AG04450 (cell line): ENCODE data around the gene HYDIN. TPM values are rescaled to one million over a fixed set of nuclear protein-coding genes. Genes with fewer than 3 reads are reported as not detected.
"Not testable (repeated sequence)": the region's sequence is repeated elsewhere in the genome, so short reads cannot be mapped to it uniquely, and the experiment has no call there.

Source experiments
- CTCF ChIA-PET: fragments of 300-600, 350-600 bp; formaldehyde crosslinking; extraction: SDS; loops from one replicate; lab custom pipeline; 2022; ENCODE audit warnings: antibody characterized with exemption, inconsistent platforms; lab: Charles Lee
- POLR2A ChIA-PET: fragments of 350-600 bp; formaldehyde crosslinking; extraction: SDS; loops from one replicate; lab custom pipeline; 2021; ENCODE audit warnings: antibody characterized with exemption, inconsistent platforms; lab: Yijun Ruan, JAX
- DNase-seq: peaks from one replicate; pipeline ENCODE4 v3.0.0-alpha.2; 2011; ENCODE audit warnings: low read depth, low spot score
- H3K27ac ChIP-seq: one replicate; pipeline ENCODE4 v1.5.1; 2012; ENCODE audit warnings: low read depth, low read length, control low read depth
- H3K27me3 ChIP-seq: one replicate; pipeline ENCODE4 v1.6.0; 2012; ENCODE audit warnings: low read length; ENCODE audit not compliant: control insufficient read depth, insufficient read depth
- H3K4me3 ChIP-seq: 2 replicates; pipeline ENCODE4 v1.5.1; 2011; ENCODE audit warnings: mild to moderate bottlenecking, low read depth, low read length, control low read depth
- H3K9me3 ChIP-seq: 2 replicates; pipeline ENCODE4 v1.5.1; 2012; ENCODE audit warnings: low read length; ENCODE audit not compliant: control insufficient read depth, insufficient read depth
- polyA plus RNA-seq: library from polyadenylated mRNA; depleted of rRNA; stranded (reverse); fragments of >200 nt; gene quantifications from 2 replicates; pipeline ENCODE4 v1.2.3, GENCODE V29; 2011

The HYDIN gene
- polyA plus RNA-seq, 1 experiment, result 0.95 TPM

- POLR2A ChIA-PET, H3K4me3 ChIP-seq, H3K27me3 ChIP-seq, H3K27ac ChIP-seq, CTCF ChIA-PET, H3K9me3 ChIP-seq, DNase-seq: not testable (repeated sequence)
Observed at GRCh38 chr16:70960169-70960568, 270.4 kb downstream of the HYDIN start.

- H3K9me3 ChIP-seq, H3K27me3 ChIP-seq, POLR2A ChIA-PET, CTCF ChIA-PET, H3K27ac ChIP-seq, DNase-seq, H3K4me3 ChIP-seq: not testable (repeated sequence)
Observed at GRCh38 chr16:70954922-70955321, 275.6 kb downstream of the HYDIN start.

GRCh38 chr16:70953824-70954223, 276.7 kb downstream of the HYDIN start:
- H3K27me3 ChIP-seq, H3K9me3 ChIP-seq, POLR2A ChIA-PET, DNase-seq, CTCF ChIA-PET, H3K27ac ChIP-seq, H3K4me3 ChIP-seq: not testable (repeated sequence)

- CTCF ChIA-PET, H3K27me3 ChIP-seq, POLR2A ChIA-PET, H3K9me3 ChIP-seq, DNase-seq, H3K4me3 ChIP-seq, H3K27ac ChIP-seq: not testable (repeated sequence)
Observed at GRCh38 chr16:70943551-70943950, 287.0 kb downstream of the HYDIN start.

GRCh38 chr16:70939690-70940359, 290.7 kb downstream of the HYDIN start:
- H3K27me3 ChIP-seq, CTCF ChIA-PET, H3K9me3 ChIP-seq, DNase-seq, H3K4me3 ChIP-seq, H3K27ac ChIP-seq, POLR2A ChIA-PET: not testable (repeated sequence)

GRCh38 chr16:70936781-70937525, 293.6 kb downstream of the HYDIN start:
- POLR2A ChIA-PET, CTCF ChIA-PET, H3K27ac ChIP-seq, H3K9me3 ChIP-seq, DNase-seq, H3K4me3 ChIP-seq, H3K27me3 ChIP-seq: not testable (repeated sequence)

GRCh38 chr16:70935325-70935724, 295.2 kb downstream of the HYDIN start:
- H3K27ac ChIP-seq, POLR2A ChIA-PET, H3K9me3 ChIP-seq, H3K27me3 ChIP-seq, H3K4me3 ChIP-seq, DNase-seq, CTCF ChIA-PET: not testable (repeated sequence)

- H3K4me3 ChIP-seq, H3K27ac ChIP-seq, H3K9me3 ChIP-seq, H3K27me3 ChIP-seq, POLR2A ChIA-PET, DNase-seq, CTCF ChIA-PET: not testable (repeated sequence)
Observed at GRCh38 chr16:70933746-70934145, 296.8 kb downstream of the HYDIN start.

- DNase-seq, CTCF ChIA-PET, POLR2A ChIA-PET: not testable (repeated sequence)
Observed at GRCh38 chr16:70930757-70931156, 299.8 kb downstream of the HYDIN start.

GRCh38 chr16:70922164-70922563, 308.4 kb downstream of the HYDIN start:
- POLR2A ChIA-PET, H3K9me3 ChIP-seq, H3K27me3 ChIP-seq, CTCF ChIA-PET, H3K4me3 ChIP-seq, DNase-seq, H3K27ac ChIP-seq: not testable (repeated sequence)

More at GRCh38 chr16:70930757-70931156, 299.8 kb downstream of the HYDIN start:
- H3K27ac ChIP-seq, H3K9me3 ChIP-seq, H3K27me3 ChIP-seq, H3K4me3 ChIP-seq: not testable (repeated sequence)

GRCh38 chr16:70920661-70921060, 309.9 kb downstream of the HYDIN start:
- CTCF ChIA-PET, H3K4me3 ChIP-seq, H3K9me3 ChIP-seq, H3K27me3 ChIP-seq, DNase-seq, POLR2A ChIA-PET, H3K27ac ChIP-seq: not testable (repeated sequence)

- H3K4me3 ChIP-seq, H3K27me3 ChIP-seq, POLR2A ChIA-PET, DNase-seq, H3K27ac ChIP-seq, CTCF ChIA-PET, H3K9me3 ChIP-seq: not testable (repeated sequence)
Observed at GRCh38 chr16:70888208-70888607, 342.3 kb downstream of the HYDIN start.
